ENCODE results near the gene CCDC60.

The CCDC60 gene

GRCh38 chr12:119450771-119451170 is 116.2 kb downstream of the CCDC60 start:
- no peak for DNase-seq

- no peak for DNase-seq
These were observed 122.3 kb downstream of the CCDC60 start for GRCh38 chr12:119456824-119457223.

GRCh38 chr12:119457271-119457670 is 122.7 kb downstream of the CCDC60 start:
- DNase-seq: no peak

- DNase-seq: no peak
These were observed 125.0 kb downstream of the CCDC60 start for GRCh38 chr12:119459481-119459880.

GRCh38 chr12:119460876-119461275 is 126.3 kb downstream of the CCDC60 start:
- no peak for DNase-seq

- no peak for DNase-seq
These were observed 127.2 kb downstream of the CCDC60 start for GRCh38 chr12:119461636-119462214.

GRCh38 chr12:119463211-119463926 is 128.8 kb downstream of the CCDC60 start:
- DNase-seq: no peak

GRCh38 chr12:119468296-119468695 is 133.8 kb downstream of the CCDC60 start:
- DNase-seq: no peak

- no peak for DNase-seq
These were observed 141.1 kb downstream of the CCDC60 start for GRCh38 chr12:119475650-119476049.

GRCh38 chr12:119476951-119477350 is 142.4 kb downstream of the CCDC60 start:
- DNase-seq: no peak

- no peak for DNase-seq
These were observed 144.6 kb downstream of the CCDC60 start for GRCh38 chr12:119479121-119479561.

GRCh38 chr12:119480551-119480950 is 146.0 kb downstream of the CCDC60 start:
- DNase-seq: no peak

- no peak for DNase-seq
These were observed 152.1 kb downstream of the CCDC60 start for GRCh38 chr12:119486599-119487154.

- no peak for DNase-seq
These were observed 157.3 kb downstream of the CCDC60 start for GRCh38 chr12:119491814-119492213.

- no peak for DNase-seq
These were observed 165.7 kb downstream of the CCDC60 start for GRCh38 chr12:119500209-119500608.

GRCh38 chr12:119501052-119501451 is 166.5 kb downstream of the CCDC60 start:
- no peak for DNase-seq

GRCh38 chr12:119505001-119505400 is 170.5 kb downstream of the CCDC60 start:
- DNase-seq: no peak

GRCh38 chr12:119512772-119513497 is 178.4 kb downstream of the CCDC60 start:
- no peak for DNase-seq

- DNase-seq: no peak
These were observed 193.7 kb downstream of the CCDC60 start for GRCh38 chr12:119528241-119528640.

GRCh38 chr12:119540476-119540875 is 205.9 kb downstream of the CCDC60 start:
- DNase-seq: no peak

GRCh38 chr12:119544765-119545625 is 210.5 kb downstream of the CCDC60 start:
- DNase-seq: peak; percentile 63

GRCh38 chr12:119546340-119546739 is 211.8 kb downstream of the CCDC60 start:
- no peak for DNase-seq

- DNase-seq: no peak
These were observed 212.5 kb downstream of the CCDC60 start for GRCh38 chr12:119547001-119547400.

All from right hindlimb (tissue), 1 donor.